DMS 273 treated with DMSO at 0.1 percent for 48 hours (cell line): ENCODE results near the gene ACACA.

Experiments used
- DNase-seq: peaks from one replicate; lab custom pipeline; 2025; lab: John Stamatoyannopoulos, UW

ACACA gene

DNA sequence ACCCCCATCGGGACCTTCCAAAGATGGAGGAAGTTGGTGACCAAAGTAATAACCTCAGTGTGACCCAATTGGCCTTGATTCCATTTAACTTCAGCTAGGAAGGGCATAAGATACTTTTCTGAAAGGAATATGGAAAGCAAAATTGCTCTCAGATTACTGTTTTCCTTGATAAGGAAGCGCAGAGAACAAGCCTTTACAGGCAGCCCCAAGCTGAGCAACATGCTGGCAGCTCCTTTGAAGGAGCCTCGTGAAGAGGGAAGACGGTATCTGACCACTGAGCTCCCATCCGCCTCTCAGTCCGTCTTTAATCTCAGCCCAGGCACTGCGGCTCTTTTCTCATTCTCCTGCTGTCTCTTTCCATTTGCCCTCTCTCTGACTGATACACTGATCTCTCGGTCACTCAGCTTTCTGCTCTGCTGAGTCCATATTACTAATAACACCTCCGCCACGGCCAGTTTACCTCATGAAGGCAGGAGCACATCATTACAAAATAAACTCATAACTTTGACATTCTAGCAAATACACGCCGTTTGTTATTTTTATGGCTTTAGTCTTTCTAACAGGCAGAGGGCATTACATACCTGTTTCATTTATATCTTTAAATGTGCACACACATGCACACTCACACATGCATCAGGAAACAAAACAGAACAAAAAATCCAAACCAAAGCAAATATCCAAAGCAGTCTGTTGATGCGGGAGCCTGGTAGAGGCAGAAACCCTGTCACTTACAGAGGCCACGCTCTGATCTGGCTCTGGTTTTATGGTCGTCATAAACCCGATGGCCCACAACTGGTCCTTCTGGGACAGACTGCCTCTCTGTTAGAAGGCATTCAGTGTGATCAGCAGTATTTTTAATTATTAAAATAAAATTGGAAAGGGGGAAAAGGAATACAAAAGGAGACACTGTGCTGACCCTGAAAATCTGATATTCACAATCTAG, 274.7 kb downstream of the ACACA start:
- no peak for DNase-seq

DNA sequence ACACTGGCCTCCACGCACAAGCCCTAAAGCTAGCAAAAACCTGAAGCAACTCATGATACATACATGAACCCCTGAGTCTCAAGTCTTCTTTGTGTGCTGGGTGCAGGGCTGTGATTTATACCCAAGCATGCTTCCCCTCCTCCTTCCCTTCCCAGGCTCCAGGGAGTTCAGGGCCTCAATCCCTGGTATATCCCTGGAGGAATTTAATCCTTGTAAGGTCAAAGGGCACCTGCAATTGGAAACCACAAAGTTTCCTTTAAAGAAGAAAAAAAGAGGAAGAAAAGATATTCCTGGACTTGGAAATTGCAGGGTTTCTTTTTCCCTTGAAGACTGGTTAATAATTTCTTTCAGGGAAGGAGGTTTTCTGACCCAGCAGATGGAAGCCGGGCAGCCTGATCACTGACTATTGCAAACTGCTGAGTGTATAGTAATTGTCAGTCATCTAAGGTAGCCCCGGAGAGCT, 275.6 kb downstream of the ACACA start:
- no peak for DNase-seq

- DNase-seq = no peak
These were observed 281.8 kb downstream of the ACACA start for GRCh38 chr17:37124821-37125173.

GRCh38 chr17:37123941-37124820, 282.5 kb downstream of the ACACA start:
- DNase-seq = no peak

DNA sequence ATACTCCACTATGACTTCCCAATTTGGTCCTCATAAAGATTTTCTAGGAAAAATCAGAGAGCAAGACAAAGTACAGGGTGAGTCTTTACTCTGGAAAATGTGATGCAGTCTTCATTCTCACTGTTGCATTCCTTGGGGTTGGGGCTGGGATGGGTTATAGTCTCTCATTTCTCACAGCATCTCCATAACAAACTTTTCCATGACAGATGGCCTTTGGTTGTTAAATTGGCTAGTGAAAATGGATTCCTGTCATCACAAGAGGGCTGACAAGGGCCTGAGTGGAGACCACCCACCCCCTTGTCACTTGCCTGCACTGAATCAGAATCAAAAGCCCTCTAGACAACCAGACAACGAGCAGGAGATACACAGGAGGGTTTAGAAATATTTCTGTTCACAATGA, 283.2 kb downstream of the ACACA start:
- no peak for DNase-seq

GRCh38 chr17:37121616-37122015, 285.0 kb downstream of the ACACA start:
- no peak for DNase-seq

GRCh38 chr17:37118366-37119137, 288.1 kb downstream of the ACACA start:
- no peak for DNase-seq

DNA sequence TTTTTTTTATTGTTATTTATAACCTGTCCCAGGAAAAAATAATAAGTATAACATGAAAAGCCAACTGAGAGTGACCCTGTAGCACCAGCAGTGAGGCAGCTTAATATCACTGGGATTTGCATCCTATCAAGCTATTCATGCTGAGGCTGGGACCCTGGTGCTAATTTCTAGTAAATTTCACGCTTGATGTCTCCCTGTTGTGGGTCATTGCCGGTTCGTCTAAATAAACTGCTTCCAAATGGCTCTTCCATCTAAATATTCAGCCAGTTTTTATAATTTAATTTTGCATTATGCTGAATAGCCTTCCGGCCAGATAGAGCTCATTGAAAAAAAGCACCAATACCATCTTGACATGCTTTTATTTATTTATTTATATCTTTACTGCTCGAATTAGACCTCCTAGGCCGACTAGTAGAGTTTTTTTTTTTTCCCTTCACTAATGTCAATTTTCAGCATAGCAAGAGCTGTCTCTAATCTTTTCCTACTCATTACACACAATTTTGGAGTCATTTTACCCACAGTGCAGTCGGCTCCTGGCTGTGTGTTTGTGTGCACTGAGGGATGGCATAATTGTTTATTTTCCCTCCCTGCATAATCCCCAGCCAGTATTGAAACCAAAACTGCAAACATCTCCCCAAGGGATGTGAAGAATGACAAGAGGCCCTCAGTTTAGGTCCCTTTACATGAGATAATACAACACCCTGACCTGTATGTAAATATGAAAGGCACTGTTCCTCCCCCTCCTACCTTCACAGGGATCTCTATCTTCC, 289.1 kb downstream of the ACACA start:
- no peak for DNase-seq

- DNase-seq = no peak
These were observed 289.9 kb downstream of the ACACA start for GRCh38 chr17:37116671-37117185.

- DNase-seq = no peak
These were observed 295.3 kb downstream of the ACACA start for GRCh38 chr17:37111329-37111728.

- no peak for DNase-seq
These were observed 295.9 kb downstream of the ACACA start for GRCh38 chr17:37110746-37111145.

- DNase-seq = no peak
These were observed 296.6 kb downstream of the ACACA start for GRCh38 chr17:37109731-37110710.

- no peak for DNase-seq
These were observed 297.5 kb downstream of the ACACA start for GRCh38 chr17:37109106-37109505.

DNA sequence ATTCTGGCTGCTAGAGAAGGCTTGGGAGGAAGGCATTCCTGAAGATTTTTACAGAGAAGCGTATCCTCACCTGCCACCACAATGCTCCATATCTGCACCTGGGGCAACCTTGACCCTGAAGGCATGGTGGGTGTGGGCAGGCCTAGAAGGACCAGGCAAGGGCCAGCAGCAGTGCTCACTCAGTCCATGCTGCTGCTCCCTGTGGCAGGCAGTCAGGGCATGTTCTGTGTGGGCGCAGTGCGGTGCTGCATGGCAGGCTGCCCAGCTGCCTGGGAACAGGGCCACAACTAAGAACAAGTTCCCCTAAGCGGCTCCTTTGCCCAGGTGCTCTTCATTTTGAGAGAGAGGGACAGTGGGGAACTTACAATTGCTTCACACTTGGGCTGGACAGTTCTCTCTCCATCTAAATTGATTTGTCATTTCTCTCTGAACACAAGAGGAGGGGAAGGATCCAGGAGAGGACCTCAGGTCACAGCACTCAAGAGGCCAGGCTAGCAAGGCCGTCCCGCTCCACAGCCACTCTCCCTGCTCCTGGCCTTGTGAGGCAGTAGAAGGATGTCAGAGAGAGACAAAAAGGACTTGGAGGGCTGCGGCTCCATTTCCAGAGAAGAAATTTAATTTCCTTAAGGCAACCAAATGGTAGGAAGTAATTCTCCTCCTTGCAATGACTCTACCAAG, 299.1 kb downstream of the ACACA start:
- DNase-seq = no peak

- no peak for DNase-seq
These were observed 300.6 kb downstream of the ACACA start for GRCh38 chr17:37106049-37106448.

DNA sequence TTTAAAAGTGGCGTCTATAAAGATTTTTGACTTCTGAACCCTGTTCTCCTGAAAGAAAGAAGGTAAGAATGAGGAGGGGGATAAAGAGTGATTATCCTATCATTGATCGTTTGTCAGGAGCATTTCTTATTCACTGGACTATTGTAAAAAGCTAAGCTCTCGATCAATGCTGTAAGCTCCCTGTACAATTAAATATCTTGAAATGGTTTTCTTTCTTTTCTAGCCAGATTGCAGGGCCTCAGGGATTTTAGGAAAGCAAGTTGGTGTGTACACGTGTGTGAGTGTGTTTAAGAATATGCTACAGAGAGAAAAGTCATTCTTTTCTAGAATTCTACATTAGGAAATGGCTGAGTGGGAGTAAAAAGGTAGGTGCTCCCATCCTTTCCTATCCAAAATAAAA, 303.4 kb downstream of the ACACA start:
- DNase-seq = no peak

- DNase-seq = no peak
These were observed 305.3 kb downstream of the ACACA start for GRCh38 chr17:37101306-37101705.

- no peak for DNase-seq
These were observed 306.4 kb downstream of the ACACA start for GRCh38 chr17:37100231-37100630.
